ENCODE data around the gene NAA40. TPM values are rescaled to one million over a fixed set of nuclear protein-coding genes. Genes with fewer than 3 reads are reported as not detected.
"Not testable (repeated sequence)": the region's sequence is repeated elsewhere in the genome, so short reads cannot be mapped to it uniquely, and the experiment has no call there.

NAA40 gene
- total RNA-seq, 2 experiments from 2014 or later: 37.0 to 46.0 TPM

DNA sequence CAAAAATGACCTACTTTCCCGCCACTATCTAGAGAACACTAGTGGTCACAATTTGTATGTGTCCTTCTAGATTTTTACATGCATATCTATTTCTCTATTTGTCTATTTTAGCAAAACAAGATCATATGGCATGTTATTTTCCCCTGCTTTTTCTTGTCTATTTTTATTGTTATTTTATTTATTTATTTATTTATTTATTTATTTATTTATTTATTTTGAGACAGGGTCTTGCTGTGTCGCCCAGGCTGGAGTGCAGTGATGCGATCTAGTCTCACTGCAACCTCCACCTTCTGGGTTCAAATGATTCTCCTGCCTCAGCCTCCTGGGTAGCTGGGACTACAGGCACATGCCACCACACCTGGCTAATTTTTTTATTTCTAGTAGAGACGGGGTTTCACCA, 25.1 kb downstream of the NAA40 start:
- peaks cover 27% of the 10 kb centered on the region for H3K4me1 Mint-ChIP-seq
- not testable (repeated sequence) for ATAC-seq

DNA sequence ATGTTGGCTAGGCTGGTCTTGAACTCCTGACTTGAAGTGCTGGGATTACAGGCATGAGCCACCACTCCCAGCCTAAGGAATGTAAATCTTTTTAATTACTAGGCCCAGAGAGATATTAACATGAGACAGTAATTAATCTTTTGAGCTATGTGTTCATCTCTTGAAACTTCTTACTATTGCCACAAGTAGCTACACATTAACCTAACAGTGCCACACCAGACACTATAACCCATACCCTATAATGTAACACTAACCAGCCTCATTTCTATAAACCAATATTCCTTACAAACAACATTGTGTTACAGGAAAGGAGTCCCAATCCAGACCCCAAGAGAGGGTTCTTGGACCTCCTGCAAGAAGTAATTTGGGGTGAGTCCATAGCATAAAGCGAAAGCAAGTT, 27.6 kb downstream of the NAA40 start:
- Mint-ChIP-seq H3K4me1 (peaks cover 11% of the 10 kb centered on the region), H3K36me3 (no peaks in the 10 kb centered on the region), H3K4me3 (no peak overlapping the region), H3K27ac (no peak overlapping the region), H3K9me3 (ENCODE audit: low read depth) (no peaks in the 10 kb centered on the region), H3K27me3 (no peaks in the 10 kb centered on the region)
- DNase-seq (no peak), ATAC-seq (no peak)
- CTCF ChIA-PET: interaction anchor here (1.5 kb wide), 1 partner anchor 21 kb away, joined by 5 read pairs; no protein-coding TSS in a partner anchor

More for the DNA sequence above, 25.1 kb downstream of the NAA40 start:
- CTCF ChIA-PET: interaction anchor here (0.6 to 2.2 kb wide), 2 partner anchors 21 to 367 kb away, joined by 3 to 5 read pairs; partner anchors contain the start of gene OTUB1
- not testable (repeated sequence) for H3K27ac Mint-ChIP-seq; DNase-seq; H3K36me3 Mint-ChIP-seq; H3K27me3 Mint-ChIP-seq; H3K9me3 Mint-ChIP-seq (ENCODE audit: low read depth); H3K4me3 Mint-ChIP-seq

DNA sequence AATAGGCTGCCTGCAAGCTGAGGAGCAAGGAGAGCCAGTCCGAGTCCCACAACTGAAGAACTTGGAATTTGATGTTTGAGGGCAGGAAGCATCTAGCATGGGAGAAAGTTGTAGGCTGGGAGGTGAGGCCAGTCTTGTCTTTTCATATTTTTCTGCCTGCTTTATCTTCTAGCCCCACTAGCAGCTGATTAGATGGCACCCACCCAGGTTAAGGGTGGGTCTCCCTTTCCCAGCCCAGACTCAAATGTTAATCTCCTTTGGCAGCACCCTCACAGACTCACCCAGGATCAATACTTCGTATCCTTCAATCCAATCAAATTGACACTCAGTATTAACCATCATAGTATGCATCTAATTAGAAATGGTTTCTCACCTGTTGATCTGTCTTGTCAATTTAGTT, 30.7 kb downstream of the NAA40 start:
- CTCF ChIA-PET: interaction anchor here (1.3 to 2.2 kb wide), 2 partner anchors 18 to 24 kb away, joined by 3 to 11 read pairs; no protein-coding TSS in a partner anchor
- Mint-ChIP-seq H3K27ac (no peak overlapping the region), H3K9me3 (ENCODE audit: low read depth) (no peaks in the 10 kb centered on the region), H3K36me3 (peaks cover 8% of the 10 kb centered on the region), H3K4me3 (no peak overlapping the region), H3K27me3 (no peaks in the 10 kb centered on the region), H3K4me1 (peaks cover 9% of the 10 kb centered on the region)
- ATAC-seq (no peak), DNase-seq (no peak)

GRCh38 chr11:63970902-63971301, 32.1 kb downstream of the NAA40 start:
- Mint-ChIP-seq H3K36me3 (peaks cover 13% of the 10 kb centered on the region), H3K27ac (no peak overlapping the region), H3K4me1 (peaks cover 12% of the 10 kb centered on the region), H3K9me3 (ENCODE audit: low read depth) (no peaks in the 10 kb centered on the region), H3K27me3 (no peaks in the 10 kb centered on the region), H3K4me3 (no peak overlapping the region)
- DNase-seq (no peak), ATAC-seq (no peak)
- CTCF ChIA-PET: interaction anchor here (1.1 kb wide), 1 partner anchor 22 kb away, joined by 3 read pairs; no protein-coding TSS in a partner anchor

- H3K36me3 Mint-ChIP-seq: peaks cover 25% of the 10 kb centered on the region
- peaks cover 31% of the 10 kb centered on the region for H3K4me1 Mint-ChIP-seq
- H3K27me3 Mint-ChIP-seq; ATAC-seq; DNase-seq; H3K9me3 Mint-ChIP-seq (ENCODE audit: low read depth): not testable (repeated sequence)
- CTCF ChIA-PET: interaction anchor here (0.6 to 2.2 kb wide), 4 partner anchors 11 to 206 kb away, joined by 3 to 10 read pairs (median 3); partner anchors contain the start of gene OTUB1
- H3K4me3 Mint-ChIP-seq: peak overlapping the region; percentile 100
- peak overlapping the region; percentile 100 for H3K27ac Mint-ChIP-seq
Observed at GRCh38 chr11:63973912-63974258, 35.1 kb downstream of the NAA40 start.

DNA sequence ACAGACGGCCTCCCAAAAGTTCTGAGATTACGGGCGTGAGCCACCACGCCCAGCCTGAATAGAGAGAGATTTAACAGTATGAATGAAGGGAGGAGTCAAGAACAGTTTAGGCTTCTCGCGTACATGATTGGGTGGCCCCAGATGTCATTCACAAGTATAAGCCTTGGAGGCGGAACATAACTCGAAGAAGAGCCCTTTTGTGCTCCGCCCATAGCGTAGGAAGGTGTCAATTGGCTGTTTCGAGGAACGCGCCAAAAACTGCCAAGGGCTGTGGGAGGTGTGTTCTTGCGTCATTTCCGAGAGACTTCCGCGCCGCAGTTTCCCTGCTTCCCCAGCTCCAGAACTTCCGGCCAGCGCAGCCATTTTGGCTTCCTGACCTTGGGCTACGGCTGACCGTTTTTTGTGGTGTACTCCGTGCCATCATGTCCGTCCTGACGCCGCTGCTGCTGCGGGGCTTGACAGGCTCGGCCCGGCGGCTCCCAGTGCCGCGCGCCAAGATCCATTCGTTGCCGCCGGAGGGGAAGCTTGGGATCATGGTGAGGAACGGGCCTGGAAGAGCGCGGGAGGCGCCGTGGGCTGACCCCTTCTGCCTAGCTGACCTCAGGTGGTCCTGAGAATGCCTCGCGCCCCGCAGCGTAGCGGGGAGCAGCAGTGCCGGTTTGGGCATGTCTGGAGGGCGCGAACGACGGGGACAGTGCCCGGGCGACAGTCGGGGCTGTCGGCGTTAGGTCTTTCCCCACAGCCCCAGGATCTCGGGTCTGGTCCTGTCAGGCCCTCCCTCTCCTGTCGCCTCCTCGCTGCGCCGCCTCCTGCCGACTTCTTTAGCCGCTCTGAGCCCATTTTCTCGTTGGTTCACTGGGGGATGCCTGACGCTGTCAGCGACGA, 35.7 kb downstream of the NAA40 start, which contains the start of gene COX8A:
COX8A (plus strand) TSS at position 362 of the 885 bp plus-strand sequence; CDS start at position 423, 61 bp downstream.
- CTCF ChIA-PET: interaction anchor here (0.6 to 2.2 kb wide), 6 partner anchors 11 to 207 kb away, joined by 3 to 10 read pairs (median 3); partner anchors contain the start of gene OTUB1
- DNase-seq (peak; percentile 99), ATAC-seq (peak; percentile 99)
- Mint-ChIP-seq H3K27ac (peak within 1 kb of the TSS; percentile 100), H3K36me3 (peaks cover 25% of the 10 kb centered on the region), H3K4me1 (peaks cover 34% of the 10 kb centered on the region), H3K4me3 (peak within 1 kb of the TSS; percentile 100), H3K27me3 (no peaks in the 10 kb centered on the region), H3K9me3 (ENCODE audit: low read depth) (no peaks in the 10 kb centered on the region)

GRCh38 chr11:63978551-63979239, 39.9 kb downstream of the NAA40 start:
- ATAC-seq: no peak
- no peaks in the 10 kb centered on the region for H3K9me3 Mint-ChIP-seq (ENCODE audit: low read depth)
- DNase-seq: no peak
- H3K4me1 Mint-ChIP-seq: peaks cover 42% of the 10 kb centered on the region
- H3K27ac Mint-ChIP-seq: no peak overlapping the region
- no peaks in the 10 kb centered on the region for H3K27me3 Mint-ChIP-seq
- CTCF ChIA-PET: interaction anchor here (0.7 to 1.3 kb wide), 2 partner anchors 22 to 1905 kb away, joined by 3 to 6 read pairs; no protein-coding TSS in a partner anchor
- H3K4me3 Mint-ChIP-seq: no peak overlapping the region
- H3K36me3 Mint-ChIP-seq: peaks cover 22% of the 10 kb centered on the region

DNA sequence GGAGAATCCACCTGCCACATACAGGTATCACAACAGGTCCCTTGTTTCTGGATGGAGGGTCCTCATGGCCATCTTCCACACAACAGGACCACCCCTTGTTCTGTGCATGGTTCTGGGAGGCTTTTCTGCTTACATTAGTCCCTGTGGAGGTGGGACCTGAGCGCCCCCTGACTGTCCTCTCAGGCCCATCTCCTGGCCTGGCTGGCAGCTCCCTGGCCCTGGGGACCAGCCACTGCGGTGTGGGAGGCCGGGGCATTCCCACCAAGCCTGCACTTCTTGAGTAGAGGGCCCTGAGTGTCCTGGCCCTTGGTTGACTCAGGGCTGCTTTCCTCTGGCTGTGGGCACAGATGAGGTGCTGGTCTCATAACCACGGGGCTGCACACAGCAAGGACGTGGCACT, 40.6 kb downstream of the NAA40 start:
- no peak for ATAC-seq
- H3K36me3 Mint-ChIP-seq: peaks cover 17% of the 10 kb centered on the region
- no peaks in the 10 kb centered on the region for H3K27me3 Mint-ChIP-seq
- H3K4me1 Mint-ChIP-seq: peaks cover 37% of the 10 kb centered on the region
- H3K9me3 Mint-ChIP-seq (ENCODE audit: low read depth): no peaks in the 10 kb centered on the region
- H3K27ac Mint-ChIP-seq: no peak overlapping the region
- no peak overlapping the region for H3K4me3 Mint-ChIP-seq
- CTCF ChIA-PET: interaction anchor here (1.3 kb wide), 1 partner anchor 21 kb away, joined by 6 read pairs; no protein-coding TSS in a partner anchor
- no peak for DNase-seq

DNA sequence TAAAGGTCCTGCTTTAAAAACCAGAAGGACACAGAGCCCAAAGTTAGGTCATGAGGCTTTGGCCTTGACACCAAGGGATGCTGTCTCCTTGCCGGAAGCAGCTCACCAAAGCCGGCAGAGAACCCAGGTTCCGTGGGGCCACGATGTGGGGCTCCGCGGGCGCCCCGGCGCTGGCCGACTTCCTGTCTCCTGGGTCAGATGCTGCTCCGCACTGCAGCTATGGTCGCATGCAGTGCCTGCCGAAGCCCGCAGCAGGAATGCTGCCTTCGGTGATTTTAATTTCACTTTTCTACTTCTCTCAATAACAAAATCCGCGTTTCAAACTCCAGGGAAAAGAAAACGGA, 47.0 kb downstream of the NAA40 start:
- H3K27ac Mint-ChIP-seq: peak overlapping the region; percentile 96
- CTCF ChIA-PET: interaction anchor here (0.8 to 3.0 kb wide), 11 partner anchors 9 to 315 kb away, joined by 3 to 10 read pairs (median 4); partner anchors contain the start of genes COX8A, MARK2 and RTN3
- peaks cover 40% of the 10 kb centered on the region for H3K4me1 Mint-ChIP-seq
- H3K9me3 Mint-ChIP-seq (ENCODE audit: low read depth): no peaks in the 10 kb centered on the region
- ATAC-seq (peak; percentile 83), DNase-seq (peak; percentile 89)
- H3K36me3 Mint-ChIP-seq: peaks cover 23% of the 10 kb centered on the region
- no peaks in the 10 kb centered on the region for H3K27me3 Mint-ChIP-seq
- H3K4me3 Mint-ChIP-seq: peak overlapping the region; percentile 85

DNA sequence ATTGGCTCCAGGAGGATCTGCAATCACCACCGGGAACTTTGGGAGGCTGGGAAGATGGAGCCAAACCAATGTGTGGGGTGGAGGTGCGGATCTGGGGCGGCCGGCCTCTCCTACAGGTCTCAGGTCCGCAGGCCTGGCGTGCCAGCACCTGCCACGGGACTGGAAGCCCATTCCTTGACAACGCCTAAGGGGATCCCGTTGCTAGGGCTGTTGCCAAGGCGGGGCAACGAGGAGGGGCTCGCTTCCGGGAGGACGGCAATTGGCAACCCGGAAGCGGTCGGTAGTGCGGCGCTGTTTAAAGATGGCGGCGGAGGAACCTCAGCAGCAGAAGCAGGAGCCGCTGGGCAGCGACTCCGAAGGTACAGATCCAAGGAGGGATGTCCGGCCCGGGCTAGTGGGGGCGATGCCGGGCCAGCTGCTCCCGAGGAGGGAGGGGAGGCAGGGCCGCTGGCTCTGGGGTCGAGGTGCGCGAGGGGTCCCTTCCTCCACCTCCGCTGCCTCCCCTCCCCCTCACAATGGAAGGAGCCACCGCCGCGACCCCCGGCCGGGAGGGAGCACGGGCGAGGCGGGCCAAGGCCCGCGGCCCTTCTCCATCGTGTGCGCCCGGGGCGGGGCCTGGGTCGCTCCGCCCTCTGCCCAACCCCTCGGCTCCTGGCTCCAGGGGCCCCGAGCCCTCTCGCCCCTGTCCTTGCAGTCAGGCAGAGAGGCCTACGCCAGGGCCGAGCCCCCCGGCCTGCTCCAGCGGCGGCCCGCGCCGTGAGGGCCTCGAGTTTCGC, 47.5 kb downstream of the NAA40 start, which contains the start of gene OTUB1:
OTUB1 (plus strand) TSS at position 283 of the 776 bp plus-strand sequence; CDS start at position 302, 19 bp downstream.
- Mint-ChIP-seq H3K9me3 (ENCODE audit: low read depth) (no peaks in the 10 kb centered on the region), H3K4me3 (peak within 1 kb of the TSS; percentile 85), H3K27ac (peak within 1 kb of the TSS; percentile 96), H3K4me1 (peaks cover 37% of the 10 kb centered on the region), H3K27me3 (no peaks in the 10 kb centered on the region), H3K36me3 (peaks cover 26% of the 10 kb centered on the region)
- peak; percentile 95 for DNase-seq
- ATAC-seq: peak; percentile 87
- CTCF ChIA-PET: interaction anchor here (0.8 to 3.0 kb wide), 10 partner anchors 12 to 315 kb away, joined by 3 to 10 read pairs (median 4); partner anchors contain the start of genes COX8A, MARK2 and RTN3

- Mint-ChIP-seq H3K27ac (peak overlapping the region; percentile 56), H3K4me3 (peak overlapping the region; percentile 75), H3K9me3 (ENCODE audit: low read depth) (no peaks in the 10 kb centered on the region), H3K27me3 (no peaks in the 10 kb centered on the region), H3K4me1 (peaks cover 34% of the 10 kb centered on the region), H3K36me3 (peaks cover 28% of the 10 kb centered on the region)
- no peak for ATAC-seq
- no peak for DNase-seq
- CTCF ChIA-PET: interaction anchor here (1.0 to 5.1 kb wide), 3 partner anchors 13 to 149 kb away, joined by 3 to 37 read pairs (median 10); partner anchors contain the start of gene COX8A
Observed at GRCh38 chr11:63986932-63987513, 48.2 kb downstream of the NAA40 start.

DNA sequence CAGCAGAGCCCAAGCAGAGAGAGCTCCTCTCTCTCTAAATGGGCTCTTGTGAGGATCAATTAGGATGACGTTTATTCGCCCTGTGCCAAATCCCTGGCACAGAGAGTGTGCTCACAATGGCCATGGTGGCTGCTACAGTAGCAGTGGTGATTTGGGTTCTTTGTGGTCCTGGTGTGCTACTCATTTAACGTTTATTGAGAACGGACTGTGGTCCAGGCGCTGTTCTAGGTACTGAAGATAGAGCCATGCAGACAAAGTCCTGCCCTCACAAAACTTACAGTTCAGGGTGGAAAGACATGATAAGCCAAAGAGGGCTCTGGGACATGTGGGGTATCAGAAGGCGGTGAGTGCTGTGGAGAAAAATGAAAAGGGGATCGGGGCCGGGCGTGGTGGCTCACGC, 52.8 kb downstream of the NAA40 start:
- H3K9me3 Mint-ChIP-seq (ENCODE audit: low read depth): no peaks in the 10 kb centered on the region
- ATAC-seq: no peak
- peaks cover 35% of the 10 kb centered on the region for H3K36me3 Mint-ChIP-seq
- CTCF ChIA-PET: interaction anchor here (5.1 kb wide), 1 partner anchor 9 kb away, joined by 37 read pairs; no protein-coding TSS in a partner anchor
- peaks cover 19% of the 10 kb centered on the region for H3K4me1 Mint-ChIP-seq
- H3K4me3 Mint-ChIP-seq: no peak overlapping the region
- no peak overlapping the region for H3K27ac Mint-ChIP-seq
- DNase-seq: no peak
- no peaks in the 10 kb centered on the region for H3K27me3 Mint-ChIP-seq
